K562 (cell line): ENCODE results near the gene PEAR1. TPM values are rescaled to one million over a fixed set of nuclear protein-coding genes. Genes with fewer than 3 reads are reported as not detected.

ENCODE experiments used
- C11orf30 ChIP-seq: fragments of 450-650 bp; IDR thresholded peaks from 2 replicates; pipeline ENCODE4 v1.6.1; 2016; ENCODE audit warnings: low read depth, mild to moderate bottlenecking
- CAMTA2 ChIP-seq: fragments of 250-450 bp; sonication (Bioruptor Pico); conservative IDR thresholded peaks from 2 replicates; pipeline ENCODE4 v1.5.1; 2022
- CBX8 ChIP-seq: fragments of 200-600 bp; sonication (generic); IDR thresholded peaks from 2 replicates; pipeline ENCODE4 v1.6.1; 2012; ENCODE audit warnings: borderline replicate concordance, mixed run types, low read depth, mild to moderate bottlenecking, moderate library complexity, mixed read lengths, low read length, control low read depth, inconsistent platforms; ENCODE audit not compliant: poor library complexity, severe bottlenecking; ENCODE audit errors: extremely low read depth
- CCAR2 ChIP-seq: fragments of 200-400 bp; formaldehyde crosslinking; IDR thresholded peaks from 2 replicates; pipeline ENCODE4 v1.6.1; 2017; ENCODE audit warnings: mild to moderate bottlenecking, low read depth, low read length
- DNMT1 ChIP-seq: fragments of 450-650 bp; IDR thresholded peaks from 2 replicates; pipeline ENCODE4 v1.6.1; 2016; ENCODE audit warnings: antibody characterized with exemption, mild to moderate bottlenecking
- HMG20A ChIP-seq: fragments of 450-650 bp; formaldehyde crosslinking; conservative IDR thresholded peaks from 2 replicates; pipeline ENCODE4 v1.4.0; 2020; ENCODE audit warnings: mild to moderate bottlenecking, mixed read lengths
- NFE2 ChIP-seq: IDR thresholded peaks from 2 replicates; pipeline ENCODE4 v1.6.1; 2014; ENCODE audit warnings: antibody characterized with exemption, low read depth
- NFRKB ChIP-seq: fragments of 450-650 bp; IDR thresholded peaks from 2 replicates; pipeline ENCODE4 v1.6.1; 2016; ENCODE audit warnings: low read depth
- NUFIP1 ChIP-seq: fragments of 450-650 bp; IDR thresholded peaks from 2 replicates; pipeline ENCODE4 v1.6.1; 2018; ENCODE audit not compliant: partially characterized antibody
- PCBP2 ChIP-seq: fragments of 200-400 bp; formaldehyde crosslinking; IDR thresholded peaks from 2 replicates; pipeline ENCODE4 v1.6.1; 2018; ENCODE audit warnings: low read length, low read depth, mild to moderate bottlenecking, moderate library complexity; ENCODE audit not compliant: poor library complexity, severe bottlenecking
- RHOXF2B ChIP-seq: fragments of 250-450 bp; sonication (Bioruptor Pico); conservative IDR thresholded peaks from 2 replicates; pipeline ENCODE4 v1.5.1; 2021
- SP1 ChIP-seq: sonication (generic); formaldehyde crosslinking; IDR thresholded peaks from 2 replicates; pipeline ENCODE4 v1.8.1; 2022; ENCODE audit warnings: mild to moderate bottlenecking, missing genetic modification reagents
- TOE1 ChIP-seq, 2 experiments: fragments of 450-650 bp in 1 of 2; sonication (generic) in 1 of 2; formaldehyde crosslinking in 1 of 2; IDR thresholded peaks; 2 replicates each; pipeline versions ENCODE4 v1.7.1 to v1.8.0; 2016 to 2022; ENCODE audit warnings: borderline replicate concordance in 2 of 2, mild to moderate bottlenecking in 2 of 2, antibody characterized with exemption in 1 of 2, inconsistent platforms in 1 of 2, low read depth in 1 of 2, missing genetic modification reagents in 1 of 2, moderate library complexity in 1 of 2
- USF2 ChIP-seq: sonication (generic); formaldehyde crosslinking; IDR thresholded peaks from 2 replicates; pipeline ENCODE4 v1.5.0; 2020; ENCODE audit warnings: missing genetic modification reagents
- ZBTB1 ChIP-seq: sonication (generic); formaldehyde crosslinking; IDR thresholded peaks from 2 replicates; pipeline ENCODE4 v1.8.1; 2023; ENCODE audit warnings: missing genetic modification reagents, low read depth, mild to moderate bottlenecking, borderline replicate concordance
- ZKSCAN1 ChIP-seq: fragments of 150-350 bp; IDR thresholded peaks from 2 replicates; pipeline ENCODE4 v1.6.1; 2016; ENCODE audit warnings: low read depth, low read length
- ZNF175 ChIP-seq: fragments of 200-800 bp; sonication (Bioruptor generic); IDR thresholded peaks from 2 replicates; pipeline ENCODE4 v1.6.1; 2016; ENCODE audit warnings: low read depth, mild to moderate bottlenecking, missing genetic modification characterization, missing compliant biosample characterization
- ZNF197 ChIP-seq: fragments of 200-800 bp; sonication (Bioruptor generic); IDR thresholded peaks from 2 replicates; pipeline ENCODE4 v1.6.1; 2016; ENCODE audit warnings: low read depth, missing genetic modification characterization, missing compliant biosample characterization
- ZNF764 ChIP-seq: fragments of 250-450 bp; sonication (Bioruptor Pico); IDR thresholded peaks from 2 replicates; pipeline ENCODE4 v1.4.0; 2020; ENCODE audit warnings: low read depth, mild to moderate bottlenecking, moderate library complexity
- polyA plus RNA-seq, 8 experiments: library from polyadenylated mRNA; depleted of rRNA in 4 of 8; stranded (reverse) in 5 of 8; unstranded in 3 of 8; fragments of >200 nt; fragmentation: Nextera tagmentation in 2 of 8; fragmentation: Illumina TruSeq in 1 of 8; extraction: Ambion mirVana in 2 of 8; extraction: Trizol in 1 of 8; gene quantifications; 2 replicates each; pipeline versions ENCODE4 v1.2.1 to v1.2.3, GENCODE V29; 2011 to 2014; ENCODE audit warnings: inconsistent platforms in 1 of 8, missing spikeins in 1 of 8
- total RNA-seq, 7 experiments: library from RNA; depleted of rRNA in 6 of 7; stranded (reverse); fragments of >200 nt in 6 of 7; fragmentation: Illumina TruSeq in 2 of 7; extraction: Trizol in 2 of 7; gene quantifications; 2 replicates each; pipeline versions ENCODE4 v1.2.1 to v1.2.3, GENCODE V29; 2011 to 2021; ENCODE audit warnings: low replicate concordance in 1 of 7
- TF ChIP-seq, protein P1 (sequence below), 2 experiments: IDR thresholded peaks; 2 replicates each; pipeline ENCODE4 v1.6.1; 2011; ENCODE audit warnings: borderline replicate concordance in 1 of 2, control low read depth in 1 of 2, low read depth in 1 of 2, low read length in 1 of 2, mild to moderate bottlenecking in 1 of 2, mixed read lengths in 1 of 2, moderate library complexity in 1 of 2; ENCODE audit not compliant: insufficient read depth in 1 of 2, insufficient read length in 1 of 2, poor library complexity in 1 of 2, severe bottlenecking in 1 of 2; ENCODE audit errors: extremely low read depth in 1 of 2
- TF ChIP-seq, protein P2 (sequence below), 2 experiments: fragments of 450-650 bp in 1 of 2; sonication (generic) in 1 of 2; formaldehyde crosslinking; conservative IDR thresholded peaks; 2 replicates each; pipeline versions ENCODE4 v1.4.0 to v1.8.1; 2020 to 2022; ENCODE audit warnings: mild to moderate bottlenecking in 1 of 2, missing genetic modification reagents in 1 of 2
- TF ChIP-seq, protein P3 (sequence below): fragments of 250-450 bp; sonication (Bioruptor Pico); IDR thresholded peaks from 2 replicates; pipeline ENCODE4 v1.9.0; 2021; ENCODE audit warnings: mild to moderate bottlenecking, inconsistent platforms

Gene PEAR1
- total and polyA plus RNA-seq, 9 of the 15 experiments (the other 6 are each of a cell fraction or from before 2014, with no cell fraction given) = 0.87 to 13.9 (median 6.1) TPM

- TF ChIP-seq, protein P1, sequence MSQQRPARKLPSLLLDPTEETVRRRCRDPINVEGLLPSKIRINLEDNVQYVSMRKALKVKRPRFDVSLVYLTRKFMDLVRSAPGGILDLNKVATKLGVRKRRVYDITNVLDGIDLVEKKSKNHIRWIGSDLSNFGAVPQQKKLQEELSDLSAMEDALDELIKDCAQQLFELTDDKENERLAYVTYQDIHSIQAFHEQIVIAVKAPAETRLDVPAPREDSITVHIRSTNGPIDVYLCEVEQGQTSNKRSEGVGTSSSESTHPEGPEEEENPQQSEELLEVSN (IDR thresholded peaks at IDR 0.05; ENCODE audit: borderline replicate concordance in 1 of 2, extremely low read depth in 1 of 2, insufficient read depth in 1 of 2, insufficient read length in 1 of 2, low read depth in 1 of 2, low read length in 1 of 2, poor library complexity in 1 of 2, severe bottlenecking in 1 of 2) = peak in 1 of 2 experiments; percentile 39
- TF ChIP-seq PCBP2 (no peak), RHOXF2B (no peak), NFE2 (no peak), USF2 (CRISPR knock-in tag) (no peak), SP1 (CRISPR knock-in tag) (peak; percentile 60; the same call in 1 of the 2 replicates), ZNF764 (CRISPR knock-in tag) (no peak), HMG20A (no peak), CCAR2 (no peak), ZNF175 (CRISPR knock-in tag) (0 out of 2 replicates have a peak, but pooled peaks have one; percentile 40), ZKSCAN1 (no peak), DNMT1 (no peak), NUFIP1 (no peak), ZNF197 (CRISPR knock-in tag) (no peak), CBX8 (no peak), TOE1 (IDR thresholded peaks at IDR 0.05; ENCODE audit: borderline replicate concordance) (no peak), TOE1 (CRISPR knock-in tag; IDR thresholded peaks at IDR 0.05; ENCODE audit: borderline replicate concordance, low read depth) (no peak), C11orf30 (no peak), CAMTA2 (no peak), NFRKB (no peak), ZBTB1 (CRISPR knock-in tag) (no peak)
- TF ChIP-seq, protein P2, sequence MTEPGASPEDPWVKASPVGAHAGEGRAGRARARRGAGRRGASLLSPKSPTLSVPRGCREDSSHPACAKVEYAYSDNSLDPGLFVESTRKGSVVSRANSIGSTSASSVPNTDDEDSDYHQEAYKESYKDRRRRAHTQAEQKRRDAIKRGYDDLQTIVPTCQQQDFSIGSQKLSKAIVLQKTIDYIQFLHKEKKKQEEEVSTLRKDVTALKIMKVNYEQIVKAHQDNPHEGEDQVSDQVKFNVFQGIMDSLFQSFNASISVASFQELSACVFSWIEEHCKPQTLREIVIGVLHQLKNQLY (CRISPR knock-in tag; conservative IDR thresholded peaks at IDR 0.05) = no peak
- TF ChIP-seq, protein P3, sequence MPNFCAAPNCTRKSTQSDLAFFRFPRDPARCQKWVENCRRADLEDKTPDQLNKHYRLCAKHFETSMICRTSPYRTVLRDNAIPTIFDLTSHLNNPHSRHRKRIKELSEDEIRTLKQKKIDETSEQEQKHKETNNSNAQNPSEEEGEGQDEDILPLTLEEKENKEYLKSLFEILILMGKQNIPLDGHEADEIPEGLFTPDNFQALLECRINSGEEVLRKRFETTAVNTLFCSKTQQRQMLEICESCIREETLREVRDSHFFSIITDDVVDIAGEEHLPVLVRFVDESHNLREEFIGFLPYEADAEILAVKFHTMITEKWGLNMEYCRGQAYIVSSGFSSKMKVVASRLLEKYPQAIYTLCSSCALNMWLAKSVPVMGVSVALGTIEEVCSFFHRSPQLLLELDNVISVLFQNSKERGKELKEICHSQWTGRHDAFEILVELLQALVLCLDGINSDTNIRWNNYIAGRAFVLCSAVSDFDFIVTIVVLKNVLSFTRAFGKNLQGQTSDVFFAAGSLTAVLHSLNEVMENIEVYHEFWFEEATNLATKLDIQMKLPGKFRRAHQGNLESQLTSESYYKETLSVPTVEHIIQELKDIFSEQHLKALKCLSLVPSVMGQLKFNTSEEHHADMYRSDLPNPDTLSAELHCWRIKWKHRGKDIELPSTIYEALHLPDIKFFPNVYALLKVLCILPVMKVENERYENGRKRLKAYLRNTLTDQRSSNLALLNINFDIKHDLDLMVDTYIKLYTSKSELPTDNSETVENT = no peak
Observed at GRCh38 chr1:156894711-156895454, 1.4 kb downstream of the PEAR1 start (continued).
